K562 (cell line): ENCODE results near the gene SIRT2. TPM values are rescaled to one million over a fixed set of nuclear protein-coding genes. Genes with fewer than 3 reads are reported as not detected.

ENCODE experiments used
- CHD4 ChIP-seq: fragments of 200-600 bp; sonication (generic); IDR thresholded peaks from 3 replicates; pipeline ENCODE4 v1.6.1; 2012; ENCODE audit warnings: low read depth, mild to moderate bottlenecking, mixed read lengths, low read length, inconsistent platforms; ENCODE audit not compliant: insufficient read depth, insufficient replicate concordance, poor library complexity, severe bottlenecking
- DMBX1 ChIP-seq: fragments of 250-450 bp; sonication (Bioruptor Pico); IDR thresholded peaks from 2 replicates; pipeline ENCODE4 v1.8.0; 2022; ENCODE audit warnings: inconsistent platforms, mild to moderate bottlenecking, moderate library complexity, borderline replicate concordance
- JUND ChIP-seq, 2 experiments: IDR thresholded peaks; 2 replicates in 1 of 2; 3 replicates in 1 of 2; pipeline ENCODE4 v1.6.1; 2011; ENCODE audit warnings: borderline replicate concordance in 2 of 2, low read depth in 2 of 2, low read length in 2 of 2, improper control_type of control experiment in 1 of 2, missing biosample characterization in 1 of 2, missing genetic modification characterization in 1 of 2, missing genetic modification reagents in 1 of 2
- KAT8 ChIP-seq: fragments of 450-650 bp; IDR thresholded peaks from 2 replicates; pipeline ENCODE4 v1.6.1; 2016; ENCODE audit warnings: low read depth, mild to moderate bottlenecking
- NR1H2 ChIP-seq: sonication (generic); formaldehyde crosslinking; IDR thresholded peaks from 2 replicates; pipeline ENCODE4 v1.4.0; 2020; ENCODE audit warnings: mild to moderate bottlenecking, missing genetic modification reagents
- PHB2 ChIP-seq: fragments of 450-650 bp; IDR thresholded peaks from 2 replicates; pipeline ENCODE4 v1.6.1; 2017; ENCODE audit warnings: low read depth
- POLR2G ChIP-seq: fragments of 200-400 bp; formaldehyde crosslinking; IDR thresholded peaks from 2 replicates; pipeline ENCODE4 v1.6.1; 2017; ENCODE audit warnings: low read depth, mild to moderate bottlenecking, antibody characterized with exemption, low read length, moderate library complexity
- SMARCA5 ChIP-seq: fragments of 450-650 bp; IDR thresholded peaks from 2 replicates; pipeline ENCODE4 v1.6.1; 2016
- XRCC5 ChIP-seq: fragments of 200-400 bp; formaldehyde crosslinking; IDR thresholded peaks from 2 replicates; pipeline ENCODE4 v1.6.1; 2017; ENCODE audit warnings: low read depth, mild to moderate bottlenecking, low read length
- ZNF197 ChIP-seq: fragments of 200-800 bp; sonication (Bioruptor generic); IDR thresholded peaks from 2 replicates; pipeline ENCODE4 v1.6.1; 2016; ENCODE audit warnings: low read depth, missing genetic modification characterization, missing compliant biosample characterization
- ZNF561 ChIP-seq: fragments of 450-650 bp; formaldehyde crosslinking; conservative IDR thresholded peaks from 2 replicates; pipeline ENCODE4 v1.4.0; 2020; ENCODE audit warnings: mild to moderate bottlenecking, moderate library complexity
- ZNF699 ChIP-seq: fragments of 250-450 bp; sonication (Bioruptor Pico); IDR thresholded peaks from 2 replicates; pipeline ENCODE4 v1.8.0; 2021; ENCODE audit warnings: mild to moderate bottlenecking, moderate library complexity; ENCODE audit not compliant: insufficient replicate concordance
- ZNF778 ChIP-seq: fragments of 450-650 bp; formaldehyde crosslinking; IDR thresholded peaks from 2 replicates; pipeline ENCODE4 v1.4.0; 2020; ENCODE audit warnings: mild to moderate bottlenecking, moderate library complexity
- ZNF830 ChIP-seq: fragments of 250-450 bp; sonication (Bioruptor Pico); IDR thresholded peaks from 2 replicates; pipeline ENCODE4 v1.5.0; 2021; ENCODE audit warnings: mild to moderate bottlenecking
- polyA plus RNA-seq, 8 experiments: library from polyadenylated mRNA; depleted of rRNA in 4 of 8; stranded (reverse) in 5 of 8; unstranded in 3 of 8; fragments of >200 nt; fragmentation: Nextera tagmentation in 2 of 8; fragmentation: Illumina TruSeq in 1 of 8; extraction: Ambion mirVana in 2 of 8; extraction: Trizol in 1 of 8; gene quantifications; 2 replicates each; pipeline versions ENCODE4 v1.2.1 to v1.2.3, GENCODE V29; 2011 to 2014; ENCODE audit warnings: inconsistent platforms in 1 of 8, missing spikeins in 1 of 8
- total RNA-seq, 7 experiments: library from RNA; depleted of rRNA in 6 of 7; stranded (reverse); fragments of >200 nt in 6 of 7; fragmentation: Illumina TruSeq in 2 of 7; extraction: Trizol in 2 of 7; gene quantifications; 2 replicates each; pipeline versions ENCODE4 v1.2.1 to v1.2.3, GENCODE V29; 2011 to 2021; ENCODE audit warnings: low replicate concordance in 1 of 7
- TF ChIP-seq, protein P1 (sequence below): fragments of 250-450 bp; sonication (Bioruptor Pico); IDR thresholded peaks from 2 replicates; pipeline ENCODE4 v1.4.0; 2020; ENCODE audit warnings: mild to moderate bottlenecking, moderate library complexity, borderline replicate concordance
- TF ChIP-seq, protein P2 (sequence below), 2 experiments: IDR thresholded peaks; 2 replicates each; pipeline ENCODE4 v1.6.1; 2012; ENCODE audit warnings: improper control_type of control experiment in 2 of 2, low read depth in 2 of 2, low read length in 2 of 2, borderline replicate concordance in 1 of 2
- TF ChIP-seq, protein P3 (sequence below): sonication (generic); formaldehyde crosslinking; IDR thresholded peaks from 2 replicates; pipeline ENCODE4 v1.8.1; 2023; ENCODE audit warnings: mild to moderate bottlenecking, missing genetic modification reagents

The SIRT2 gene
- total and polyA plus RNA-seq, 9 of the 15 experiments (the other 6 are each of a cell fraction or from before 2014, with no cell fraction given): 2.3 to 35.2 (median 22.9) TPM

DNA sequence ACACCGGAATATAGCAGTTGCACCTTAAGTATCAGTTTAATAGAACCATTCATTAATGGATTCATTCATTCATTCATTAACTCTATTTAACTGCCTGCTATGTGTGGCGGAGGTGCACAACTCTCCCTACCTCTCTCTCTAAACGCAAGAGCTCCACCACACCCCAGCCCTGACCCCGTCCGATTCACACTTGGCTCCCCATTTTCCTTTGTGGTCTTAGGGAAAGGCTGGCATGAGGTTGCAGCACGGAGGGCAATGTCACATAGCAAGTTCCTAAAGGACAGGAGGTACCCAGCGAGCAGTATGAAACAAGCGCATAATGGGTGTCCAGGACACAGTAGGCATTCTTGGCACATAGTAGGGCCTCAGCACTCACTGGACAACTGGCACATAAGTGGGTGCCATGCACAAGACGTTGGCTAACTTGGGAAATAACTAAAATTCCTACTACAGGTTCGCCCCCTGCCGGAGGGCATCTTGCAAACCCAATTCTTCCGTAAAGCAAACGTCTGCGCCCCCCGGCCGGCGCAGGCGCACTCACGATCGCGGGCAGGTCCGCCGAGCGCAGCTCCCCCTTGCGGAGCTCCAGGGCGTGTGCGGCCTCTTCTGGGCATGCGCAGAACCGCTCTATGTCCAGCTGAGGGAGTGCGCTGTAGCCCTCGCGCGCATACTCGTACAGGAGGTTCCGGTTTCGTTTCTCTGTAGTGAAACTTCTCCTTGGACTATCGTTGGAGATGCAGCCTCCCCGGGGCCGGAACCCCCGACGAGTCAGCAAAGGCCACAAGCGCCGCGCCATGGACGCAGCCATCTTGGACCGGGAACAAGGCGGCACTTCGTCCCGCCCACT is 30.7 kb upstream of the SIRT2 start, which contains the start of gene SARS2 (continued):
- TF ChIP-seq, protein P1, sequence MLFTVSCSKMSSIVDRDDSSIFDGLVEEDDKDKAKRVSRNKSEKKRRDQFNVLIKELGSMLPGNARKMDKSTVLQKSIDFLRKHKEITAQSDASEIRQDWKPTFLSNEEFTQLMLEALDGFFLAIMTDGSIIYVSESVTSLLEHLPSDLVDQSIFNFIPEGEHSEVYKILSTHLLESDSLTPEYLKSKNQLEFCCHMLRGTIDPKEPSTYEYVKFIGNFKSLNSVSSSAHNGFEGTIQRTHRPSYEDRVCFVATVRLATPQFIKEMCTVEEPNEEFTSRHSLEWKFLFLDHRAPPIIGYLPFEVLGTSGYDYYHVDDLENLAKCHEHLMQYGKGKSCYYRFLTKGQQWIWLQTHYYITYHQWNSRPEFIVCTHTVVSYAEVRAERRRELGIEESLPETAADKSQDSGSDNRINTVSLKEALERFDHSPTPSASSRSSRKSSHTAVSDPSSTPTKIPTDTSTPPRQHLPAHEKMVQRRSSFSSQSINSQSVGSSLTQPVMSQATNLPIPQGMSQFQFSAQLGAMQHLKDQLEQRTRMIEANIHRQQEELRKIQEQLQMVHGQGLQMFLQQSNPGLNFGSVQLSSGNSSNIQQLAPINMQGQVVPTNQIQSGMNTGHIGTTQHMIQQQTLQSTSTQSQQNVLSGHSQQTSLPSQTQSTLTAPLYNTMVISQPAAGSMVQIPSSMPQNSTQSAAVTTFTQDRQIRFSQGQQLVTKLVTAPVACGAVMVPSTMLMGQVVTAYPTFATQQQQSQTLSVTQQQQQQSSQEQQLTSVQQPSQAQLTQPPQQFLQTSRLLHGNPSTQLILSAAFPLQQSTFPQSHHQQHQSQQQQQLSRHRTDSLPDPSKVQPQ: no peak
- no peak for TF ChIP-seq ZNF830 (CRISPR knock-in tag)
- TF ChIP-seq ZNF778: no peak
- TF ChIP-seq NR1H2 (CRISPR knock-in tag): no peak
- TF ChIP-seq, protein P2, sequence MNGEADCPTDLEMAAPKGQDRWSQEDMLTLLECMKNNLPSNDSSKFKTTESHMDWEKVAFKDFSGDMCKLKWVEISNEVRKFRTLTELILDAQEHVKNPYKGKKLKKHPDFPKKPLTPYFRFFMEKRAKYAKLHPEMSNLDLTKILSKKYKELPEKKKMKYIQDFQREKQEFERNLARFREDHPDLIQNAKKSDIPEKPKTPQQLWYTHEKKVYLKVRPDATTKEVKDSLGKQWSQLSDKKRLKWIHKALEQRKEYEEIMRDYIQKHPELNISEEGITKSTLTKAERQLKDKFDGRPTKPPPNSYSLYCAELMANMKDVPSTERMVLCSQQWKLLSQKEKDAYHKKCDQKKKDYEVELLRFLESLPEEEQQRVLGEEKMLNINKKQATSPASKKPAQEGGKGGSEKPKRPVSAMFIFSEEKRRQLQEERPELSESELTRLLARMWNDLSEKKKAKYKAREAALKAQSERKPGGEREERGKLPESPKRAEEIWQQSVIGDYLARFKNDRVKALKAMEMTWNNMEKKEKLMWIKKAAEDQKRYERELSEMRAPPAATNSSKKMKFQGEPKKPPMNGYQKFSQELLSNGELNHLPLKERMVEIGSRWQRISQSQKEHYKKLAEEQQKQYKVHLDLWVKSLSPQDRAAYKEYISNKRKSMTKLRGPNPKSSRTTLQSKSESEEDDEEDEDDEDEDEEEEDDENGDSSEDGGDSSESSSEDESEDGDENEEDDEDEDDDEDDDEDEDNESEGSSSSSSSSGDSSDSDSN (IDR thresholded peaks at IDR 0.05; ENCODE audit: borderline replicate concordance in 1 of 2, low read depth in 2 of 2, low read length in 2 of 2): no peak
- TF ChIP-seq ZNF561 (CRISPR knock-in tag): 0 out of 2 replicates have a peak, but pooled peaks have one; percentile 74
- TF ChIP-seq PHB2: no peak
- TF ChIP-seq DMBX1 (CRISPR knock-in tag): no peak
- TF ChIP-seq ZNF699: no peak
- TF ChIP-seq, protein P3, sequence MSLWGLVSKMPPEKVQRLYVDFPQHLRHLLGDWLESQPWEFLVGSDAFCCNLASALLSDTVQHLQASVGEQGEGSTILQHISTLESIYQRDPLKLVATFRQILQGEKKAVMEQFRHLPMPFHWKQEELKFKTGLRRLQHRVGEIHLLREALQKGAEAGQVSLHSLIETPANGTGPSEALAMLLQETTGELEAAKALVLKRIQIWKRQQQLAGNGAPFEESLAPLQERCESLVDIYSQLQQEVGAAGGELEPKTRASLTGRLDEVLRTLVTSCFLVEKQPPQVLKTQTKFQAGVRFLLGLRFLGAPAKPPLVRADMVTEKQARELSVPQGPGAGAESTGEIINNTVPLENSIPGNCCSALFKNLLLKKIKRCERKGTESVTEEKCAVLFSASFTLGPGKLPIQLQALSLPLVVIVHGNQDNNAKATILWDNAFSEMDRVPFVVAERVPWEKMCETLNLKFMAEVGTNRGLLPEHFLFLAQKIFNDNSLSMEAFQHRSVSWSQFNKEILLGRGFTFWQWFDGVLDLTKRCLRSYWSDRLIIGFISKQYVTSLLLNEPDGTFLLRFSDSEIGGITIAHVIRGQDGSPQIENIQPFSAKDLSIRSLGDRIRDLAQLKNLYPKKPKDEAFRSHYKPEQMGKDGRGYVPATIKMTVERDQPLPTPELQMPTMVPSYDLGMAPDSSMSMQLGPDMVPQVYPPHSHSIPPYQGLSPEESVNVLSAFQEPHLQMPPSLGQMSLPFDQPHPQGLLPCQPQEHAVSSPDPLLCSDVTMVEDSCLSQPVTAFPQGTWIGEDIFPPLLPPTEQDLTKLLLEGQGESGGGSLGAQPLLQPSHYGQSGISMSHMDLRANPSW (CRISPR knock-in tag): no peak
- no peak for TF ChIP-seq SMARCA5
- peak; percentile 87 for TF ChIP-seq POLR2G
- no peak for TF ChIP-seq ZNF197 (CRISPR knock-in tag)
- peak; percentile 69 for TF ChIP-seq CHD4
- peak; percentile 84 for TF ChIP-seq XRCC5
- no peak for TF ChIP-seq KAT8
- peak; percentile 60 for TF ChIP-seq JUND (IDR thresholded peaks at IDR 0.05; ENCODE audit: borderline replicate concordance, low read depth, low read length)
- TF ChIP-seq JUND (tag; IDR thresholded peaks at IDR 0.05; ENCODE audit: borderline replicate concordance, low read depth, low read length): peak; percentile 41; the same call in 2 of the 3 replicates
